Measurements from ENCODE around the gene SUPT20H. TPM values are rescaled to one million over a fixed set of nuclear protein-coding genes. Genes with fewer than 3 reads are reported as not detected.

Gene SUPT20H
- total RNA-seq, 1 experiment from 2014 or later: 16.8 TPM

DNA sequence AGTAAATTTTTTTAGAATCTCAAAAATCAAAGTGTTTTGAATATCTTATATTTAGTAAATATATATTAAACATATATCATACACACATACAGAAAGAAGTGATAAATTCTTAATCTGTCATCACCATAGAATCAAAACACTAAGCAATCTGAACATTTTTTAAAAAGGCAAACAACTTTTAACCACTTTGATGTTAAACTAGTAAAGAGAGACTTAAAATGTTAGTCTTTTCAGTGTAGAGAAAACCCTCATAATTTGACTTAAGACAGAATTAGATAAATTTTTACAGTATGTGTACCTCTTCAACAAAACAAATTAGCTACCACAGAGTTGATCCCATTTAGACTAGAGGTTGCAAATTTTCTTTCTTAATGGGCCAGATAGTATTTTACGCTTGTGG lies 13.4 kb downstream of the SUPT20H start:
- Histone ChIP-seq H3K4me1 (ENCODE audit: insufficient read depth, low read length) (no peaks in the 10 kb centered on the region), H4K20me1 (ENCODE audit: low read length) (no peaks in the 10 kb centered on the region), H3K9ac (ENCODE audit: low read length) (no peak overlapping the region), H3K9me3 (ENCODE audit: low read length) (no peaks in the 10 kb centered on the region), H3K9me2 (replicated peaks; ENCODE audit: low read length) (no peaks in the 10 kb centered on the region), H3K79me2 (ENCODE audit: low read length) (peaks cover 6% of the 10 kb centered on the region), H3K27ac (ENCODE audit: low read length) (no peak overlapping the region), H3K4me3 (ENCODE audit: low read length) (no peak overlapping the region), H3K36me3 (ENCODE audit: low read depth, low read length) (peaks cover 32% of the 10 kb centered on the region), H2AFZ (ENCODE audit: low read length) (no peak overlapping the region), H3K4me2 (ENCODE audit: low read length) (no peak overlapping the region), H3K27me3 (ENCODE audit: low read length) (no peaks in the 10 kb centered on the region), H3F3A (ENCODE audit: low read length, unreplicated experiment) (no peaks in the 10 kb centered on the region)
- POLR2A ChIA-PET (ENCODE audit: unreplicated experiment): no interaction called here
- DNase-seq (no peak), ATAC-seq (no peak)
- intact Hi-C loops (cut with micrococcal nuclease): no loop called here
- no TSS peak for BruUV-seq (replicated peaks)
- CTCF ChIA-PET: no interaction called here
- TF ChIP-seq, protein P1, sequence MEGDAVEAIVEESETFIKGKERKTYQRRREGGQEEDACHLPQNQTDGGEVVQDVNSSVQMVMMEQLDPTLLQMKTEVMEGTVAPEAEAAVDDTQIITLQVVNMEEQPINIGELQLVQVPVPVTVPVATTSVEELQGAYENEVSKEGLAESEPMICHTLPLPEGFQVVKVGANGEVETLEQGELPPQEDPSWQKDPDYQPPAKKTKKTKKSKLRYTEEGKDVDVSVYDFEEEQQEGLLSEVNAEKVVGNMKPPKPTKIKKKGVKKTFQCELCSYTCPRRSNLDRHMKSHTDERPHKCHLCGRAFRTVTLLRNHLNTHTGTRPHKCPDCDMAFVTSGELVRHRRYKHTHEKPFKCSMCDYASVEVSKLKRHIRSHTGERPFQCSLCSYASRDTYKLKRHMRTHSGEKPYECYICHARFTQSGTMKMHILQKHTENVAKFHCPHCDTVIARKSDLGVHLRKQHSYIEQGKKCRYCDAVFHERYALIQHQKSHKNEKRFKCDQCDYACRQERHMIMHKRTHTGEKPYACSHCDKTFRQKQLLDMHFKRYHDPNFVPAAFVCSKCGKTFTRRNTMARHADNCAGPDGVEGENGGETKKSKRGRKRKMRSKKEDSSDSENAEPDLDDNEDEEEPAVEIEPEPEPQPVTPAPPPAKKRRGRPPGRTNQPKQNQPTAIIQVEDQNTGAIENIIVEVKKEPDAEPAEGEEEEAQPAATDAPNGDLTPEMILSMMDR (conservative IDR thresholded peaks at IDR 0.05; ENCODE audit: low read depth, low read length): no peak
- TF ChIP-seq EZH2phosphoT487 (IDR thresholded peaks at IDR 0.05; ENCODE audit: borderline replicate concordance, low read length): no peak
- no peak for TF ChIP-seq EZH2 (IDR thresholded peaks at IDR 0.05; ENCODE audit: low read length, unreplicated experiment)

DNA sequence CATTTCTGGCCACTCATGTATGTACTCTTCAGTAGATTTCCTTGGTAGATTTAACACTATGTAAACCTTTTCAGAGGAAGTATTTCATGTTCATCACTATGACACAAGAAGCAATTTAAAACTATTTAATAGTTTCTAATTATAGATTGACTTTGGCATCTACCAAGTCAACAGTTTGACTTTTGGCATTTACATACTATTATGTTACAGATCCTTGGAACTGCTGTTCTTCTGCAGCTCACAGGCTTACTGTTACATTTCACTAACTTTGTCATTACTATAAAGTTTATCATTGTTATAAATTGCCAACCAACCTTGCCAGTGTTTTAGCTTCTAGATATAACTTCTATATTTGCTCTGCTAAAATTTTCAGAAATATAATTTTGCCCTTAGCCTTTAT lies 18.7 kb downstream of the SUPT20H start:
- Histone ChIP-seq H3K79me2 (ENCODE audit: low read length) (no peaks in the 10 kb centered on the region), H3K9me2 (replicated peaks; ENCODE audit: low read length) (no peaks in the 10 kb centered on the region), H3K27ac (ENCODE audit: low read length) (no peak overlapping the region), H3K4me2 (ENCODE audit: low read length) (no peak overlapping the region), H3F3A (ENCODE audit: low read length, unreplicated experiment) (no peaks in the 10 kb centered on the region), H3K4me1 (ENCODE audit: insufficient read depth, low read length) (no peaks in the 10 kb centered on the region), H3K4me3 (ENCODE audit: low read length) (no peak overlapping the region), H3K9me3 (ENCODE audit: low read length) (no peaks in the 10 kb centered on the region), H3K9ac (ENCODE audit: low read length) (no peak overlapping the region), H4K20me1 (ENCODE audit: low read length) (no peaks in the 10 kb centered on the region), H3K27me3 (ENCODE audit: low read length) (no peaks in the 10 kb centered on the region), H2AFZ (ENCODE audit: low read length) (no peak overlapping the region), H3K36me3 (ENCODE audit: low read depth, low read length) (peaks cover 46% of the 10 kb centered on the region; the same call in 1 of the 2 replicates)
- ChIA-PET CTCF (no interaction called here), POLR2A (ENCODE audit: unreplicated experiment) (no interaction called here)
- intact Hi-C loops (cut with micrococcal nuclease): no loop called here
- ATAC-seq (no peak), DNase-seq (no peak)
- TF ChIP-seq, protein P1 (conservative IDR thresholded peaks at IDR 0.05; ENCODE audit: low read depth, low read length): no peak
- no TSS peak for BruUV-seq (replicated peaks)

DNA sequence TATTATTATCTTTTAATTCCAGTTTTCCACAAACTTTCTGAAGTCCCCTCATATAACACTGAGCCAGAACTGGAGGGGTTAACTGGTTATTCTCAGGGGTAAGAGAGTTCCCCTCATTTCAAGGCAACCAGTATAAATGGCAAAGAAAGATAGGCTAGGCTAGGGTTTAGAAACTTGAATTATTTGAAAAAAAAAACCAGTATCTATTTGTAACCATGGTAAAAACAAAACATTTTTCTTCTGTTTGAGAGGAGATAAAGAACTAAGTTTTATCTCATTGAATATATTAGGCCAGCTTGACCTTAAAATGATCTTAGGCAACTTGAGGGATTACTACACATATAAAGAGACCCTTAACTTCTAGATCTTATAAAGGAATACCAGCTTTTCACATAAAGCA lies 19.6 kb downstream of the SUPT20H start:
- H3K9ac ChIP-seq (ENCODE audit: low read length): no peak overlapping the region
- BruUV-seq (replicated peaks): no TSS peak
- ChIA-PET CTCF (no interaction called here), POLR2A (ENCODE audit: unreplicated experiment) (no interaction called here)
- no peaks in the 10 kb centered on the region for H3K79me2 ChIP-seq (ENCODE audit: low read length)
- H3K27me3 ChIP-seq (ENCODE audit: low read length): no peaks in the 10 kb centered on the region
- H3K9me3 ChIP-seq (ENCODE audit: low read length): no peaks in the 10 kb centered on the region
- no peaks in the 10 kb centered on the region for H3K4me1 ChIP-seq (ENCODE audit: insufficient read depth, low read length)
- H2AFZ ChIP-seq (ENCODE audit: low read length): no peak overlapping the region
- no peak overlapping the region for H3K4me2 ChIP-seq (ENCODE audit: low read length)
- no peaks in the 10 kb centered on the region for H3F3A ChIP-seq (ENCODE audit: low read length, unreplicated experiment)
- H3K9me2 ChIP-seq (replicated peaks; ENCODE audit: low read length): no peaks in the 10 kb centered on the region
- H3K36me3 ChIP-seq (ENCODE audit: low read depth, low read length): peaks cover 41% of the 10 kb centered on the region; the same call in 1 of the 2 replicates
- intact Hi-C loops (cut with micrococcal nuclease): no loop called here
- TF ChIP-seq EZH2phosphoT487 (IDR thresholded peaks at IDR 0.05; ENCODE audit: borderline replicate concordance, low read length) (no peak), EZH2 (IDR thresholded peaks at IDR 0.05; ENCODE audit: low read length, unreplicated experiment) (no peak)
- TF ChIP-seq, protein P1 (conservative IDR thresholded peaks at IDR 0.05; ENCODE audit: low read depth, low read length): no peak
- DNase-seq: no peak
- H3K27ac ChIP-seq (ENCODE audit: low read length): no peak overlapping the region
- H3K4me3 ChIP-seq (ENCODE audit: low read length): no peak overlapping the region
- H4K20me1 ChIP-seq (ENCODE audit: low read length): no peaks in the 10 kb centered on the region
- no peak for ATAC-seq
